H1 (cell line): Measurements from ENCODE around the gene BRICD5. TPM values are rescaled to one million over a fixed set of nuclear protein-coding genes. Genes with fewer than 3 reads are reported as not detected.

Experiments
- CBX5 ChIP-seq: fragments of 300-800, 300-1000 bp; sonication (generic); IDR thresholded peaks from 2 replicates; pipeline ENCODE4 v1.7.1; 2016; ENCODE audit warnings: antibody characterized with exemption, low read length, low read depth
- CHD2 ChIP-seq: IDR thresholded peaks from 2 replicates; pipeline ENCODE4 v1.6.1; 2012; ENCODE audit warnings: low read length, improper control_type of control experiment
- CREB1 ChIP-seq: IDR thresholded peaks from 2 replicates; pipeline ENCODE4 v1.6.1; 2012; ENCODE audit warnings: inconsistent platforms
- EP300 ChIP-seq, 2 experiments: IDR thresholded peaks; 1 replicate in 1 of 2; 2 replicates in 1 of 2; pipeline ENCODE4 v1.6.1; 2011 to 2012; ENCODE audit warnings: low read depth in 2 of 2, low read length in 2 of 2, mild to moderate bottlenecking in 2 of 2, borderline replicate concordance in 1 of 2, inconsistent platforms in 1 of 2, moderate library complexity in 1 of 2
- GABPA ChIP-seq: IDR thresholded peaks from 2 replicates; pipeline ENCODE4 v1.6.1; 2011; ENCODE audit warnings: mild to moderate bottlenecking, low read length, moderate library complexity, borderline replicate concordance; ENCODE audit not compliant: insufficient read depth
- KDM4A ChIP-seq: IDR thresholded peaks from one replicate; pipeline ENCODE4 v1.7.1; 2012; ENCODE audit warnings: low read depth, mild to moderate bottlenecking, moderate library complexity, low read length, inconsistent platforms; ENCODE audit not compliant: severe bottlenecking
- MAFK ChIP-seq: IDR thresholded peaks from 2 replicates; pipeline ENCODE4 v1.6.1; 2012; ENCODE audit warnings: low read depth, mild to moderate bottlenecking, improper control_type of control experiment, low read length
- NRF1 ChIP-seq: IDR thresholded peaks from 2 replicates; pipeline ENCODE4 v1.6.1; 2011; ENCODE audit warnings: mild to moderate bottlenecking, low read depth, low read length, improper control_type of control experiment
- POLR2AphosphoS5 ChIP-seq: IDR thresholded peaks from 2 replicates; pipeline ENCODE4 v1.6.1; 2011; ENCODE audit warnings: low read depth, low read length
- RBBP5 ChIP-seq: IDR thresholded peaks from 2 replicates; pipeline ENCODE4 v1.7.1; 2012; ENCODE audit warnings: low read depth, mild to moderate bottlenecking, inconsistent platforms, low read length, moderate library complexity, borderline replicate concordance
- RNF2 ChIP-seq: fragments of 200-900, 300-1000 bp; sonication (generic); IDR thresholded peaks from 2 replicates; pipeline ENCODE4 v1.7.1; 2016; ENCODE audit warnings: borderline replicate concordance, low read depth, mild to moderate bottlenecking, antibody characterized with exemption, low read length; ENCODE audit not compliant: poor library complexity, severe bottlenecking; ENCODE audit errors: missing control alignments
- SP1 ChIP-seq: IDR thresholded peaks from 2 replicates; pipeline ENCODE4 v1.6.1; 2011; ENCODE audit warnings: low read depth, low read length
- TAF7 ChIP-seq: optimal IDR thresholded peaks from 2 replicates; pipeline ENCODE3; 2011; ENCODE audit warnings: low read depth, mild to moderate bottlenecking, inconsistent platforms, low read length, moderate library complexity, borderline replicate concordance
- YY1 ChIP-seq: IDR thresholded peaks from 2 replicates; pipeline ENCODE4 v1.6.1; 2011; ENCODE audit warnings: low read depth, mild to moderate bottlenecking, low read length
- polyA plus RNA-seq, 7 experiments: library from polyadenylated mRNA; depleted of rRNA in 3 of 7; stranded (reverse) in 5 of 7; unstranded in 2 of 7; fragments of >200 nt in 5 of 7; fragments of 200-250 nt in 2 of 7; gene quantifications; 1 replicate in 5 of 7; 2 replicates in 1 of 7; 4 replicates in 1 of 7; pipeline versions ENCODE4 v1.2.1 to v1.2.3, GENCODE V29; 2011 to 2013; ENCODE audit warnings: missing spikeins in 2 of 7, mixed read lengths in 2 of 7
- total RNA-seq: library from RNA; stranded (reverse); fragmentation: NEBNext Ultra II Directional; extraction: Animal tissue kit (Norgen Biotek cat#: 25700); gene quantifications from 2 replicates; pipeline ENCODE4 v1.2.1, GENCODE V29; 2021

Gene BRICD5
- total and polyA plus RNA-seq, 2 of the 8 experiments (the other 6 are each of a cell fraction or from before 2014, with no cell fraction given): 8.5 to 14.2 TPM

DNA sequence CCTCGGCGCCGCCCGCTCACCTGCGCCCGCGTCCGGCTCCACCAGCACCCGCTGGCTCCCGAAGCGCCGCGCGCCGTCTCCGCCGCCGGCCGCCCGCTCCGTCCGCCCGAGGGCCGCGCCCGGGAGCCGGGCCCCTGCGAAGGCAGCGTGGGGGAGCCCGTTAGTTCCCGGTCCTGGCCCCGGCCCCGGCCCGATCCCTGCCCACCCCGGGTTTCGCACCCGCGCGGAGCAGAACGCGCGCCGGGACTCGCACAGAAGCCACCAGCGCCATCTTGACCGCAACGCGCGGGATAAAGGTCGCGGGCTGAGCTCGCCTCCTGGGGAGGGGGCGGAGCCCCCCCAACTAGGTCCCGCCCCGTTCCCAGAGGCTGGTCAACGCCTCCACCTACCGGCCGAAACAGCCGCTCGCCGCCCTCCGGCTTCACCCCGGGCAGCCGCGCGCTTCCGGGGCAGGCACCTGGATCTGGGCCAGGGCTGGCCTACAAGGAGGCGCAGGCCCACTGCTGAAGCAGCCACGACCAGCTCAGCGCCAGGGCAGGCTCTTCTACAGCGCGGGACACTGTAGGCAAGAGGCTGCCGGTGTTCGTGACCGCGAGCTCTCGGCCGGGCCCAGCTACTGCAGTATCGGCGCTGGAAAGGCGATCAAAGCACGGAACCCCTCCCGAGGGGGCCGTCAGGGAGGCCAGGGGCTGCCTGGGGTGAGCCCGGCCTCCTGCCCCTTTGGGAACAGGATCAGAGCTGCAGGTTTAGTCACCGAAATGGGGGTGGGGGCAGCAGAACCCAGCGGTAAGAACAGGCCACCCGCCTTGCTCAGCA is 40.8 kb upstream of the BRICD5 start, which contains the start of gene ECI1 (continued):
- TF ChIP-seq TAF7 (peak; percentile 88), EP300 (IDR thresholded peaks at IDR 0.05; ENCODE audit: borderline replicate concordance in 1 of 2, low read depth in 2 of 2, low read length in 2 of 2) (peak in 1 of 2 experiments; percentile 77; a peak in 1 of 3 replicates), CHD2 (peak; percentile 43; the same call in 1 of the 2 replicates), POLR2AphosphoS5 (peak; percentile 91), YY1 (peak; percentile 95), CREB1 (peak; percentile 30; the same call in 1 of the 2 replicates), GABPA (peak; percentile 65; the same call in 1 of the 2 replicates), RBBP5 (no peak; the same call in 1 of the 2 replicates), NRF1 (no peak), CBX5 (no peak), RNF2 (no peak), SP1 (peak; percentile 77), MAFK (no peak), KDM4A (peak; percentile 39)
